Liver (tissue), 3 donors: ENCODE results near the gene RNF217.

Experiments used
- EGR1 ChIP-seq, 2 donors: IDR thresholded peaks; 2 replicates each; pipeline ENCODE4 v1.6.1; 2016 to 2018; ENCODE audit warnings: antibody characterized with exemption in 2 of 2, low read depth in 2 of 2
- TF ChIP-seq, protein P1 (sequence below): fragments of 150-350 bp; IDR thresholded peaks from 2 replicates; pipeline ENCODE4 v1.5.1; 2017; ENCODE audit warnings: improper control_type of control experiment, low read depth, low read length; ENCODE audit not compliant: missing input control
- donor health status: healthy.
- donor health status: healthy.

GRCh38 chr6:125014661-125014957 lies 52.4 kb downstream of the RNF217 start:
- TF ChIP-seq, protein P1, sequence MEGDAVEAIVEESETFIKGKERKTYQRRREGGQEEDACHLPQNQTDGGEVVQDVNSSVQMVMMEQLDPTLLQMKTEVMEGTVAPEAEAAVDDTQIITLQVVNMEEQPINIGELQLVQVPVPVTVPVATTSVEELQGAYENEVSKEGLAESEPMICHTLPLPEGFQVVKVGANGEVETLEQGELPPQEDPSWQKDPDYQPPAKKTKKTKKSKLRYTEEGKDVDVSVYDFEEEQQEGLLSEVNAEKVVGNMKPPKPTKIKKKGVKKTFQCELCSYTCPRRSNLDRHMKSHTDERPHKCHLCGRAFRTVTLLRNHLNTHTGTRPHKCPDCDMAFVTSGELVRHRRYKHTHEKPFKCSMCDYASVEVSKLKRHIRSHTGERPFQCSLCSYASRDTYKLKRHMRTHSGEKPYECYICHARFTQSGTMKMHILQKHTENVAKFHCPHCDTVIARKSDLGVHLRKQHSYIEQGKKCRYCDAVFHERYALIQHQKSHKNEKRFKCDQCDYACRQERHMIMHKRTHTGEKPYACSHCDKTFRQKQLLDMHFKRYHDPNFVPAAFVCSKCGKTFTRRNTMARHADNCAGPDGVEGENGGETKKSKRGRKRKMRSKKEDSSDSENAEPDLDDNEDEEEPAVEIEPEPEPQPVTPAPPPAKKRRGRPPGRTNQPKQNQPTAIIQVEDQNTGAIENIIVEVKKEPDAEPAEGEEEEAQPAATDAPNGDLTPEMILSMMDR, result no peak
- TF ChIP-seq EGR1 (IDR thresholded peaks at IDR 0.05; ENCODE audit: low read depth in 2 of 2), result no peak
